Stimulated activated CD8-positive, alpha-beta memory T cell treated with anti-CD3 and anti-CD28 coated beads, Interleukin-15, amount 100 ng/mL, for 48 hours (primary cell): ENCODE data around the gene MDGA2.
"Not testable (repeated sequence)": the region's sequence is repeated elsewhere in the genome, so short reads cannot be mapped to it uniquely, and the experiment has no call there.

Experiments used
- DNase-seq, 2 donors: peaks; one replicate each; pipeline ENCODE4 v3.0.0-alpha.2; 2020; ENCODE audit warnings: low read depth in 2 of 2

The MDGA2 gene

DNA sequence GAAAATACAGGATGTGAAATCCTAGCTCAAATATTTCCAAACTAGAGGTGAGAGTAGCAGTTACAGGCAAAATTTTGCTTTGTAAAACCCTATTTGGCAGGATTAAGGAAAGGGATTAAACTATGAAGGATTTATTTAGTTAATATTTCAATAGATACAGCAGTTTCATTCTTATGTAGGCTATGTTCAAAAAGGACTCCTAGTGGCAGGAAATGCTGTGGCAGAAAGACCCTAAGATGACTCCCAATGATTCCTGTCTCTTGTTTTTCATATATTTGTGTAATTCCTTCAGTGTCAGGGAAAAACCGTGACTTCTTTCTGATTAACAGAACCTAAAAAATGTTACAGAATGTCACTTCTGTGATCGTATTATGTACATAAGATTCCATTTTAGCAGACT is 724.3 kb downstream of the MDGA2 start:
- DNase-seq: no peak

DNA sequence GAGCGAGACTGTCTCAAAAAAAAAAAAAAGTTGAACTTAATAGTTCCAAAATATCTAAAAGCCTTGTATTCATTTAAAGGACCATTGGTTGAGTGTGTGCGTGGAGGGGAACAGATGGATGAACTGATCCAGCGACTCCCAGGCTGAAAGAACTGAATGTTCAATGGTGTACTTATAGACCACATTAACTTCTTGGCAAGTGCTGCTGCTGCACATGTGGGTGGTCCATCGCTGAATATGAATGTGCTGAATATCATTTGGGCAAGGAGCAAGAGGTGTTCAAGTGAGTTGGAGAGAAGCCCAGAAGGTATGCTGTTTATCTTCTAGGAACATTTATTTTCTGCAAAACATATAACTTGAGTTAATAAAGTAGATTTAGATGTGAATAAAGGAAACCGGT is 734.8 kb downstream of the MDGA2 start:
- DNase-seq: no peak

DNA sequence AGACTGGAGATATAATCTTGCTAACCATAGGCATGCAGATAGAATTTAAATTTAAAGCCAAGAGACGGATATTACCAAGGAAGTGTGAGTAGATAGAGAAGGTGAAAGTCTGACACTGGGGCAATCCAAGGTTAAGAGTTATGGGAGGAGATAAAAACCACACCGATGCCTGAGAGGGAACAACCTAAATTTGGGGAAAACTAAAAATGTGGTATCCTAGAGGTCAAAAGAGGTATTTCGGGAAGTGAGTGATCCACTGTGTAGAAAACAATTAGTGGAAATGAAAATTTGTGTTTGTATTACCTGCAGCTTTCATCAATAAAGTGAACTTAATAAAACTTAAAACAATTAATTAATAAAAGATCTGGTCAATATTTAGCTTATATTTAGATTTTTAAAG is 754.9 kb downstream of the MDGA2 start:
- no peak for DNase-seq

DNA sequence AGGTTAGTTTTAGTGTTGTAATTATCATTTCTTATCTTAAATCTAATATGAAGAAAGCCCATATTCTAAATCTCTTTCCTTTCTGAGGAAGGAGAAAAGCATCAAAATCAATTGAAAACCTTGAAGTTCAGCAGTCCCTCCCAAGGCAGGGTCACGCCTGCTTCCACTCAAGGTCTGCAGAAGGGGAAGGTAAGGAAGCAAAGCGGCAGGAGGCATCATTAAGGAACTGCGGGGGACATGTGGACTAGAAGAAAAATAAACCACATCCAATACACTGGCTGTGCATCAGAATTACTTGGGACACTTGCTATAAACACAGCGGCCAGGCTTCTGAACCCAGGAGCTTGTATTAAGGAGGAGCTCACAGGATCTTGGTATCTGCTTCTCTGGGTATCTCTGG is 759.9 kb downstream of the MDGA2 start:
- not testable (repeated sequence) for DNase-seq

DNA sequence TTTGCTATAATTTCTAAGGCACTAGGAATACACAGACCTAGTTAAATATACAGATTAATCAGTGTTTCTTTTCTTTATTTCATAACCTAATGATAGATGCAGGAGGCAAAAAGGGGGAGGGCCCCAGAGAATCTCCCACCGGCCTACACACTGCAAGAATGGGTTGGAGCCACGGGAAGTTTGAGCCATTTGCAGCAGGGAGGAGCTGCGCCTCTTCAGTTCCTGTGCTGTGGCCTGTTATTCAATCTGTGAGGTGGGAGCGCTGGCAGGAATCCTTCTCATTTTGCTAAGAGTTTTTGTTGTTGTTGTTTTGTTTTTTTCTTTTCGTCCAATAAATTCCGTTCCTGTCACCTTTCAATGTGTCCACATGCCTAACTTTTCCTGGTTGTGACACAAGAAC is 772.6 kb downstream of the MDGA2 start:
- DNase-seq: no peak

DNA sequence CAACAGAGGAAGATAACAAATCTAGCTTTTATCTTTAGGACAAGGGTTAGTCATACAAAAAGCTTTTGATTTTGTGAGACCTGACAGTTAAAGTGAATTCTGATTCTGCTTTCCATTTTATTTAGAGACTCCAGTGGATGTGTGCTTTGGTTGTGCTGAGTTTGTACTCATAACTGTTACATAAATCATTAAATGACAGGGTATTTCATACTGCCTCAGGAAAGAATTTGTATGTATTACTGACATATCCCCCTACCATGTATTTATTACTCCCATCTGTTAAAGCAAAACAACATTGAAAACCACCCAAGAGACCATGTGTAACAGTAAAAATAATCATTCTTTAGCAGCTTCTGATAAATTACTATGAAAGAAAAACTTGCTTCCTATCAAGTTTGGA is 780.9 kb downstream of the MDGA2 start:
- no peak for DNase-seq

DNA sequence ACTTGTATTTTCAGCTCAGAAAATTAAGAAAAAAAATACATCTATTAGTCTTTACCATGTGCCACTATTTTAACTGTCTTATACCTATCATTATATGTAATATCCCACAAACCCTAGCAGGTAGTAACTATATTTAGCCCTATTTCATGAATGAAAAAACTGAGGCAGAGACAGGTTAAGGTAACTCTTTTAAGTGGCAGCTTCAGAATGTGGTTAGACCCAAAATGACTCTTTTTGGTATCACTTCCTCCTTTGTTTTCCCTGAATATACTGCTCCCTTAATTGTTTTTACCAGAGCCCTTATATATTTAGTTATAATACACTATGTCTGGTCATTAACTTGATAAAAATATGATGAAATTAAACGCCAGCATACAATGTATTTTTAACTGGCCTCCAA is 788.3 kb downstream of the MDGA2 start:
- no peak for DNase-seq

DNA sequence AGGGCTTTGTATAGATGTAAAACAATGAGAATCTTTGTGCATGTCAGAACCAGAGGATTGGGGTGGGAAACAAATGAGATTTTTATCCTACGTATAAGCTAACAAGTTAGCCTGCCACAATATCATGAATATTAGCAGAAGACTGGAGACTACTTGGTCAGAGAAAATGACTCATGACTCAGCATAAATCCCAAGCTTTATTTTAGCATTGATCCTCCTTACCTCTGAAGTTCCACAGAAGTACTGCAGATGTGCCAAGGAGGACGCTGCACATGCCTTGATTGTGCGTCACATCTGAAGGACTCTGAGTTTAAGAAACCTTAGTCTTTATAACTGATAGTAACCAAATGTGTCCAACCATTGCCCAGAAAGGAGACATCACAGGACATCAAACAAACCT is 789.8 kb downstream of the MDGA2 start:
- DNase-seq: no peak

DNA sequence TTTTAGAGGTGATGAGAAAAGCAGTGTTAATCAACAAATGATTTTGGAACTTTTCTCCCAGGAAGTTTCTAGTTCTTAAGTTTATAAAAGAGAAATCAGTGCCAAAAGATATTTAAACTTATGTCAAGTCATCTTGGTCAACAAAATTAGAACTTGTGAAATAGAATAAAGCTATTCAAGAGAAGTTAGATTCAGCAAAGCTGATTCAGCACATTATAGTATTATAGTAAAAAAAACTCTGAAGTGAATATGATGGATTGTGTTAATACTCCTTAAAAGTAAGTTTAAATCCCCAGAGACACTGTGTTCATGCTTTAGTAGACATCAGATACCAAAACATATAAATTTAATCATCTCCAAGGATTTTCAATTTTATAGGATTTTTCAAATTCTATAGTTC is 813.7 kb downstream of the MDGA2 start:
- DNase-seq: no peak

DNA sequence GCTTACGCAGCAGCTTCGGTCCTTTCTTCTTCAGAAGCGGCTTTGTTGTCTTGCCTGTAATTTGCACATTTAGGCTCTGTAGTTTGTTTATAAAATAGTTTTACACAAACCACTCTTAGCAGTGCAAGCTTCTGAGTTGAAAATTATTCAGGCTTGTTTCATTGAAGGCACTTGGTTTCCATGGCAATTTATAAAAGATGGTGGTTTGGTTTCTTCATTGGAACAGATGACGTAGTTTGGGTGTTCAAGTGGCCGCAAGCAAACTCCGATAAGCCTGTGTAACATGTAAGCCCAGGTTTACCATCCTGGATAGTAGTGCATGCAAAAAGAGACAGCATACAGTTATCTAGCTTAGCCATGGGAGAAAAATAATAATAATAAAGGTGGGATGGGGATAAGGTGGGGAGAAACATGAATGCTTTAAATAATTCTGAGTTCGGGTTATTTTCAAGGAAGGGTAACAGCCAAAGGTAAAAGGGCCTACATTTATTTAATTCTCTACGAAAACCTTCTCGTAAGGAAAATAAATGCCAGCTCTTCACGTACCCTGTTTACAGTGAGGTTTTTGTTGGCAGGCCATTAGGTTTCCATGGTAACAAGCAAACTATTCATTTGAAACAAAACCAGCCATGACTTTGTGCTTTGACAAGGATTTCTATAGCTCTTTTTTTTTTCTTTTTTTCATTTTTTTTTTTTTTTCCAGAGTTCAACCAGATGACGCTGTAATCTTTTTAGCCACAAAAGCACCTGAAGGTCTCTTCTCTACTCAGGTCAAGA is 834.3 kb downstream of the MDGA2 start:
- no peak for DNase-seq

DNA sequence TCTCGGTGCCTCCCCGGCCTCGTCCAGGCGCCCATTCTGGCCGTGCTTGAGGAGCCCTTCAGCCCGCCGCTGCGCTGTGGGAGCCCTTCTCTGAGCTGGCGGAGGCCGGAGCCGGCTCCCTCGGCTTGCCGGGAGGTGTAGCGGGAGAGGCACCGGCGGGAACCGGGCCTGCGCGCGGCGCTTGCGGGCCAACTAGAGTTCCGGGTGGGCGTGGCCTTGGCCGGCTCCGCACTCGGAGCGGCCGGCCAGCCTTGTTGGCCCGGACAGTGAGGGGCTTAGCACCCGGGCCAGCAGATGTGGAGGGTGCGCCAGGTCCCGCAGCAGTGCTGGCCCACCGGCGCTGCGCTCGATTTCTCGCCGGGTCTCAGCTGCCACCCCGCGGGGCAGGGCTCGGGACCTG is 855.1 kb downstream of the MDGA2 start:
- no peak for DNase-seq

DNA sequence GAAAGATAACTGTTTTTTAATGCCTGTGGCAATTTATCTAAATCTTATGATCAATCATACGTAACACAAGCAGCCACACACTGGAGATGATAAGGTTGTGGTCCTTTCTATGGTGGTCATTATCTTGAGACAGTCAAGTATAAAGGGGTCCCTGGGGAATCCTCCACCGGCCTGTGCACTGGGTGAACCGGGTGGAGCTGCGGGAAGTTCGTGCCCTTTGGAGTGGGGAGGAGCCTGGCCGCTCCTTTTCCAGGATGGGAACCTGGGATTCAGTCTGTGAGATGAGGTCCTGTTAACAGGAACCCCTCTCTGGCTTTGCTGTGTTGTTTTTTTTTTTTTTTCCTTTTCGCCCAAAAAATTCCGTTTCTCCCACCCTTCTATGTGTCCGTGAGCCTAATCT is 856.3 kb downstream of the MDGA2 start:
- DNase-seq: no peak

DNA sequence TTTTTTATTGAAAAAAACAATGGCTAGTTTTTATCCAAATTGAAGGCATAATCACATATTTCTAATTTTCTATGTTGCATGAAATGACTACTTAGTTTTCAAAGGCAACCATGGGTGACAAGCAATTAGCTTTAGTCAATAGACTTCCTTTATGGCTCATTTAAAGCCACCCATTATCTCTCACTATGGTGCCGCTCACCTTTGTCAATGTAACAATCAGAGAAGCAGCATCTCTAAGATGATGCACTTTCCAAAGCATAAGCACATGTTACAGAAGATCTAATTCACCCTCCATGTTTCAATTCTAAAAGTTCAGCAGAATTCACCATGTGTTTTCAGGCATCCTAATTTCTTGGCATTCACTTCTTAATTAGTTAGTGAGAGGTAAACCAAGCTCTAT is 857.3 kb downstream of the MDGA2 start:
- DNase-seq: no peak

DNA sequence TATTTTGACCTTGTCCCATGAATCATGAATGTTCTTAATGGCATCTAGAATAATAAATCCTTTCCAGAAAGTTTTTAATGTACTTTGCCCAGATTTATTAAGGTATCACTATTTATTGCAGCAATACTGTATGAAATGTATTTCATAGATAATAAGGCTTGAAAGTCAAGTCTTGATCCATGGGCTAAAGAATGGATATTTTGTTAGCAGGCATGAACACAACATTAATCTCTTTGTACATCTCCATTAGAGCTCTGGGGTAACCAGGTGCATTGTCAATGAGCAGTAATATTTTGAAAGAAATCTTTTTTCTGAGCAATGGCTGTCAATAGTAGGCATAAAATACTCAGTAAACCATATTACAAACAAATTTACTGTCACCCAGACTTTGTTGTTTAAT is 882.3 kb downstream of the MDGA2 start:
- DNase-seq: no peak
